HG03135 (cell line): Measurements from ENCODE around the gene POLR3K.
A peak's percentile ranks its signal among the peaks of the same experiment; 100 is the strongest.

Experiments used
- ATAC-seq: cut with Tn5 transposase; IDR thresholded peaks from one replicate; pipeline ENCODE4 v1.9.1; 2021; ENCODE audit warnings: mild to moderate bottlenecking, moderate library complexity; ENCODE audit not compliant: unreplicated experiment

Gene POLR3K

DNA sequence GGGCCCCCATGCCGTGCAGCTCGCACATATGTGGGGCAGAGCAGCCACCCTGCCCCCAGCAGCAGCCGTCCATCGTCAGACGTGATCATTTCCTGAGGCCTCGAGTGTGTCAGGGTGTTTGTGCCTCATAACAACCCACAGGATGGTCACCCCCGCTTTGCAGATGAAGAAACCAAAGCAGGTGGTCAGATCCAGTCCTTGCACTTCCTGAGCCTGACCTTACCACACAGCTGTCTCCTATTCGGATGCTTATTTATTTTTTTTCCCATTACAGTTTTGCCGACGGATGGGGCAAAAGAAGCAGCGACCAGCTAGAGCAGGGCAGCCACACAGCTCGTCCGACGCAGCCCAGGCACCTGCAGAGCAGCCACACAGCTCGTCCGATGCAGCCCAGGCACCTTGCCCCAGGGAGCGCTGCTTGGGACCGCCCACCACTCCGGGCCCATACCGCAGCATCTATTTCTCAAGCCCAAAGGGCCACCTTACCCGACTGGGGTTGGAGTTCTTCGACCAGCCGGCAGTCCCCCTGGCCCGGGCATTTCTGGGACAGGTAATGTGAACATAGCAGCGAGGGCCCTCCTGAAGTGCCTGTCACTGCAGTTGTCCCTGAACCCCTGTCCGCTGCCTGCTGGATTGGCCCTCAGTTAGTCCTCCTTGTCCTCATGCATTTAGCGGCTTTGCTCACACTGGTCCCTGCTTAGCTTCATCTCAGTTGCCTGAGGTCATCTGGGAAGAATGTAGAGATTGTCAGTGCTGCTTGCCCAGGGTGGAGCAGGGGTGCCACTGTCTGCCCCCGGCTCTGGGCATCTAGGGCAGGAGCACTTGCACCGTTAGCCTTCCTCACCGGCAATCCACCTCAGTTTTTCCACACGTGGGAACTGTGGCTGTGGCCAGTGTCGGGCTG is 26.0 kb upstream of the POLR3K start:
- ATAC-seq: no peak

DNA sequence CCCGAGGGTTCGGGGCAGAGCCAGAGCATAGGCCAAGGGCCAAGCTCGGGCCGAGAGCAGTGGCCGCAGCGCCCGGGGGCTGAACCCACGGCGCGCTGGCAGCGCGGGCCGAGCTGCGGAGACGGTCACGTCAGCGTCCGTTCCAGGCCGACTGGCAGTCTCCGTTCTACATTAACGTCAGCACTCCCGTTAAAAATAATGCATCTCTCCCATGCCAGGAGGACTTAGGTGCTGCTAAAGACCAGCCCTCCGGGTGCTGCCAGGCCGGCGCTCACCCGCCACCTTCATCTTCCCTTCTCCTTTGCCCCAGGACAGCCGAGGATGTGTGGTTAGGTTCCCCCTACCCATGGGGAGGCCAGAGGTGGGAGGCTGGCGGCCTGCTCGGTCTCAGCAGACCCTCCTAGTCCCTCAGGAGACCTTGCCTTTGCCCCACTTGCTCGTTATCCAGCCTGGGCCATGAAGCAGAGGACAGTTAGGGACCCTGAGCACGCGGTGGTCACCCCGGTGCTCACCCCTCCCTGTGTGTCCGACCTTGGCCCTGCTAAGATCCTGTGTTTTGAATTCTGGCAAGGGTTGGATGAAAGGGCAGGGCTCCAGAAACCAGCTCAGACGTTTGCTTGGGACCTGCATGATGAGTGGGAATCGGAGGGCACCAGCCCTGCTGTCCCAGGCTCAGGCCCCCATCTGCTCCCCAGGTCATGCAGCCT is 25.2 kb upstream of the POLR3K start:
- peak; percentile 19 for ATAC-seq

GRCh38 chr16:77807-78443 is 24.5 kb upstream of the POLR3K start, which contains the start of gene MPG:
Gene MPG (plus strand): TSS chr16:78225. CDS start chr16:78310, 85 bp downstream.
- peak; percentile 71 for ATAC-seq

DNA sequence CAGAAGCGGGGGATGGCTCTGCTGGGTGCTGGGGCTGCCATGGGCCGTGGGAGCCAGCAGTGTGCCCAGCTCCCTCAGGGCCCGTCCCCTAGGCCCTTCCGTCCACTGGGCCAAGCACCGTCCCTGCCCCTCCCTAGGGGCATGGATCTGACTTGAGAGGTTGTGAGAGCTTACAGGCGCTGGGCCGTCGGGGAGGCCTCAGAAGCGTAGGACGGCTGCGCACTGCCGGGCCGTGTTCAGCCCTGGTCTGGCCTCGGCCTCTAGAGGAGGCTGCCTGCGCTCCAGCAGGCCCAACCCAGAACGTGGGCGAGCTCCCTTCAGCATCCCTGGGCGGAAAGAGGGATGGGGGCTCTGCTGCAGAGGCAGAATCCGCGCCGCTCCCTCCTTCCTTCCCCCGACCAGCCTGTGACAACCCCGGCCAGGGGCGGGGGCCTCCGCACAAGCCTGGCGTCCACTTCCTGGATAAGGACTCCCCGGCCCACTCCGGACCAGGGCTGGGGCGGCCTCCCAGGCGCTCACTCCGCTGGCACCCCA is 23.9 kb upstream of the POLR3K start:
- ATAC-seq: peak; percentile 22

GRCh38 chr16:76535-77272 is 23.3 kb upstream of the POLR3K start:
- ATAC-seq: no peak

DNA sequence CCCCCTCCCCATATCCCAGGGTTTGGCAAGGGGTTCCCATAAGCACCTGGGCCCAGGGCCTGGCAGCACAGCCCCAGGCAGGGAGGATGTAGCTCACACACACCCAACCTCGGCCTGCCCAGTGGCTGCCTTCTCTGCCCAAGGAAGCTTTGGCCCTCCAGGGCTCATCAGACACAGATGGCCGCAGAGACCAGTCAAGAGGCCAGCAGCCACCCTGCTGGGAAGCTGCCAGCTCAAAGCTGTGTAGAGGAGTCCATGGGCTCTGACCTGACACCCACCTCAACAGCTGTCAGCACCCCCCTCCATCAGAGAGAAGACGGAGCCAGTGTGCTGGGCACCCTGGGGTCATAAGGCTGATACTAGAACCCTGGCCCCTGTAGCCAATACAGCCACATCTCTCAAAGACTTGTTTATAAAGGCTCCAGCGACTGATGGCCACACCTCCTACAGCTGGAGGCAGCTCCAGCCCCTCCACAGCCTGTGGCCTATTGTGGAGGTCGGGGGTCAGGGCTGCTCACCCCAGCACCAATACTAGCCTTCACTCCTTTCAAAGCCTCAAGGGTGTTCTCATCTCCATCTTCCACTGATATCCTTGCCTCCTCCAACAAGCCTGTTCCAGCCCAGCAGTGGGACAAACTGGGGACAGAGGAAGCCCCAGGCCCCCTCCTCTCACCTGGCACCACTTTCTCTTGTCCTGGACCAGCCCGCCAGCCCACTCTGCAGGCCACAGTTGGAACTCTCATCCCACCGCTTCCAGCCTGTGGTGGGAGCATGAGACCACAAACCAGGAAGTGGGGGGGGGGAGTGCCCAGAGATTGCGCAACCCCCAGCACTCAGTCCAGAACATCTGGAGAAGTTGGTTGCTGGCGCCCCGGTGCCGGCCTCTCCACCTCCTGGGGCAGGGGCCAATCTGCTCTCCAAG is 22.4 kb upstream of the POLR3K start:
- no peak for ATAC-seq

- ATAC-seq: no peak
These were observed 21.4 kb upstream of the POLR3K start for GRCh38 chr16:74747-75334.

- ATAC-seq: no peak
These were observed 20.8 kb upstream of the POLR3K start for GRCh38 chr16:74051-74746.

DNA sequence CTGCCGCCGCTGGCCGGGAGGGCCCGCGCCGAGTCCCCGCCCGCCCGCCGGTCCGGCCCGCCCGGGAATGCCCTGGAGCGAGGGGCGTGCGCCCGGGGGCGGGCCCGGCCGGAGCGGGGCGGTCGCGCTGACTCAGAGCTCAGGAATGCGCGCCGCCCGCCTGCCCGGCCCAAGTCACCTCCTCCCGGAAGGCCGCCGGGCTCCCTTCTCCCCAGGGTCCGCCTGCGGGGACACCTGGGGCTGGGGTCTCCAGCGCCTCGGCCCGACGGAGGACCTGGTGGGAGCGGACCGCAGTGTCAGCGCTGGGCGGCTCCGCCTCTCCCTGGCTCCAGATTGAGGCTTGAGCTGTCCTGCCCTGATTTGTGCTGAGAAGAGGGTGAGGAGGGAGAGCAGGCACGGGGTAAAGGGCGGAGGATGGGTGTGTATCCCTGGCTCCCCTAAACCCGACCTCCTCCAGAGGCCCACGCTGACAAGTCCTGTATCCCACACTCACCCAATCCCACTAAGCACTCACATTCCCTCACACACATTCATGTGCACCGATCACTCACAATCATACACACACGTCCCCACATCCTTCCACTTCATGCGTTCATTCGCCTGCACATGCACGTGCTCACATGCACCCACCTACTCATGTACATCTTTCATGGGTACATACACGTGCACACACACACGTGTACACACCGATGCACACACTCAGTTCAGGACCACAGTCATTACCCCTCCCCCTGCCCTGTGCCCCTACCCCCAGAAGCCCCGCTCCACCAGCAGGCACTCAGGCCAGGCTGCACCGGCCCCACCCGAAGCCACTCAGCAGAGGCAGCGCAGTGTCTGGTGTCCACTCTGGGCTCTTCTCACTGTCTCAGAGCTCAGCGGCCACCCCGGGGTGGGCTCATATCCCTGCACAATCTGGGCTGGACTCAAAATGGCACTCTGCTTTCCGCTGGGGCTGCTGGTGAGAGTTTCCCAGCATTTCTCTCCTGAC is 19.4 kb upstream of the POLR3K start, which contains the start of gene RHBDF1:
Gene RHBDF1, minus strand, starts transcription at position 71 of the 988 bp plus-strand sequence. CDS start 7,616 bp downstream, outside the sequence.
- no peak for ATAC-seq

GRCh38 chr16:71540-72401 is 18.4 kb upstream of the POLR3K start:
- no peak for ATAC-seq

DNA sequence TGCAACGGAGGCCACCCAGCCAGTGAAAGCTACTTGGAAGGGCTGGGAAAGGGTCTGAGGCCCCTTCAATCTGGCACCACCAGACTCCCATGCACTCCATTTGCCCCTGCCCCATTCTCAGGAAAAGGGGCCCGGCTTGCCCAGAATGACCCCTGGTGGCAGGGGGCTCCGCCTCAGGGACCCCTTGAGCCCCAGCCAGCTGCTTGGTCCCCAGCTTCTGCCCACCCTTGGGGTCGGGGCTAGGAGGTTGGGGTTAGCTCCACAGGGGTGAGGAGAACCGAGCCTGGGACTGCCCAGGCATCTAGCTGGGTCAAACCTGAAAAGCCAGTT is 17.8 kb upstream of the POLR3K start:
- ATAC-seq: no peak

GRCh38 chr16:69181-69580 is 15.8 kb upstream of the POLR3K start:
- ATAC-seq: no peak

DNA sequence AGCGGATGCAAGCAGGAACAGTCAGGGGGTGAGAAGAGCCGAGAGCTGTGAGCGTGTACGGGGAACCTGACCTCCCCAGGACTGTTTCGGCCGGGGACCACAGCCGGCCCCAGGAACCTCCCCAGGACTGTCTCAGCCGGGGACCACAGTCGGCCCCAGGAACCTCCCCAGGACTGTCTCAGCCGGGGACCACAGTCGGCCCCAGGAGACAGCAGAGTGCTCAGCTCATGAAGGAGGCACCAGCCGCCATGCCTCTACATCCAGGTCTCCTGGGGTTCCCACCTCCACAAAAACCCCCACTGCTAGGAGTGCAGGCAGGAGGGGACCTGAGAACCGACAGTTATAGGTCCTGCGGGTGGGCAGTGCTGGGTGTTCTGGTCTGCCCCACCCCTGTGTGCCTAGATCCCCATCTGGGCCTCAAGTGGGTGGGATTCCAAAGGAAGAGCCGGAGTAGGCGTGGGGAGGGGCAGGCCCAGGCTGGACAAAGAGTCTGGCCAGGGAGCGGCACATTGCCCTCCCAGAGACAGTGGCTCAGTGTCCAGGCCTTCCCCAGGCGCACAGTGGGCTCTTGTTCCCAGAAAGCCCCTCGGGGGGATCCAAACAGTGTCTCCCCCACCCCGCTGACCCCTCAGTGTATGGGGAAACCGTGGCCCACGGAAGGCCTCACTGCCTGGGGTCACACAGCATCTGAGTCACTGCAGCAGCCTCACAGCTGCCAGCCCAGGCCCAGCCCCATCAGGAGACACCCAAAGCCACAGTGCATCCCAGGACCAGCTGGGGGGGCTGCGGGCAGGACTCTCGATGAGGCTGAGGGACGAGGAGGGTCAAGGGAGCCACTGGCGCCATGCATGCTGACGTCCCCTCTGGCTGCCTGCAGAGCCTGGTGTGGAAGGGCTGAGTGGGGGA is 14.7 kb upstream of the POLR3K start:
- no peak for ATAC-seq

DNA sequence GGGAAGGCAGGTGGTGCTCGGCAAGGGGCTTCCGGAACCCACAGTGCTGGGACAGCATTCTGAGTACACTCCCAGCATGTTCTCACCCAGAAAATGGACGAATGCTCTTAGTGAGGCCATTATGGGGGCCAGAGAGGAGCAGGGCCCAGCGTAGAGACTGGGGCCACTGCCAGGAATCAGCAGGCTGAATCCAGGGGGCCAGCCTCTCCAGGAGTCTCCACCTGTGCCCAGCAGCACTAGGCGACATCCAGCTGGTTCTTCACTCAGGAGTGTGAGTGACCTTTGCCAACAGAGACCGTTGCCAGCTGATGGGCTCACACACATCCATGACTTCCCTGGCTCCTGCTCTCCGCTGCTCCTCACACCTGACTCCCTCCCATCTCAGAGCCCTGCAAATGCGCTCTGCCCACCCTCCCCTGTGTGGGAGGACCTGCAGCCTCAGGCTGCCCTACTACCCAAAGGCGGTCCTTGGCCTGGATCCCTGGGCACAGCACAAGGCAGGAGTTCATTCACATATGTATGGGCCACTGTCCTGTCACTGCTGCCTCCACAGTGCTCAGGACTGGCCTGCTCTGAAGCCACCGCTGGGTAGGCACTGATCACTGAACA is 13.9 kb upstream of the POLR3K start:
- no peak for ATAC-seq
